Calu3 (cell line): ENCODE measurements around the gene MBNL1. TPM values are rescaled to one million over a fixed set of nuclear protein-coding genes. Genes with fewer than 3 reads are reported as not detected.

Experiments used
- BruUV-seq: library from RNA; stranded (reverse); fragments of 400-500 nt; replicated peaks from 2 replicates; lab custom pipeline; 2021; lab: Mats Ljungman, UMichigan
- CTCF ChIA-PET: fragments of 300-600 bp; sonication (Branson Sonifier 250); formaldehyde crosslinking; loops from one replicate; lab custom pipeline; 2022; ENCODE audit warnings: antibody characterized with exemption; lab: Charles Lee
- DNase-seq: peaks from one replicate; pipeline ENCODE4 v3.0.0; 2022
- H3K27ac Mint-ChIP-seq: one replicate; pipeline ENCODE4 v1.8.0; 2022; ENCODE audit warnings: mixed read lengths; ENCODE audit not compliant: unreplicated experiment
- H3K27me3 Mint-ChIP-seq: one replicate; pipeline ENCODE4 v1.8.0; 2022; ENCODE audit warnings: mixed read lengths; ENCODE audit not compliant: unreplicated experiment
- H3K36me3 Mint-ChIP-seq: one replicate; pipeline ENCODE4 v1.8.0; 2022; ENCODE audit warnings: mild to moderate bottlenecking, moderate library complexity, mixed read lengths; ENCODE audit not compliant: insufficient read depth, unreplicated experiment
- H3K4me1 Mint-ChIP-seq: one replicate; pipeline ENCODE4 v1.8.0; 2022; ENCODE audit warnings: mild to moderate bottlenecking, low read depth, mixed read lengths; ENCODE audit not compliant: unreplicated experiment
- H3K4me3 Mint-ChIP-seq: one replicate; pipeline ENCODE4 v1.8.0; 2022; ENCODE audit warnings: mild to moderate bottlenecking, low read depth, moderate library complexity, mixed read lengths; ENCODE audit not compliant: unreplicated experiment
- H3K9me3 Mint-ChIP-seq: one replicate; pipeline ENCODE4 v1.8.0; 2022; ENCODE audit warnings: low read depth, mixed read lengths; ENCODE audit not compliant: unreplicated experiment
- intact Hi-C: fragments of 100-400 bp; cut with micrococcal nuclease; formaldehyde crosslinking; loops from one replicate; pipeline ENCODE4 v1.10.0; 2022; ENCODE audit not compliant: unreplicated experiment
- total RNA-seq: library from RNA; stranded (reverse); gene quantifications from 2 replicates; pipeline ENCODE4 v1.2.3, GENCODE V29; 2022
- TF ChIP-seq, protein P1 (sequence below): fragments of 200-600 bp; IDR thresholded peaks from one replicate; pipeline ENCODE4 v1.8.0; 2022; ENCODE audit warnings: antibody characterized with exemption; ENCODE audit not compliant: unreplicated experiment

Gene MBNL1
- total RNA-seq, 1 experiment from 2014 or later, result 183 TPM

DNA sequence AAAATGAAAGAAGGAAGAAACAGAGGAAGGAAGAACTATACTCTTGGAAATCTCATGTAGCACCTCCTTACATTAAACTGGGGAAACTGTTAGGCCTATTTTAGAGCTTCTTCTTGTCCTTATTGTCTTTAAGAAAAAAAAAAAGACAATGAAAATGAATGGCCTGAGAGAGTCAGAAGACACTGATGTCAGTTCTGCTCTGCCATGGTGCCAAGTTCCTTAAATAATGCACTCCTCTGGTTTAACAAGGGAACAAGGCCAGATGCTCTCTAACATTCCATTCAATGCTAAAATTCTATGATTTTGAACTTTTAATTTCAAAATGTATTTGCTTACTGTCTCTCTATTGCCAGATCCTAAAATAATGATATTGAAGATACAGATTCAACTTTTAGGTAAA lies 4.4 kb upstream of the MBNL1 start:
- no peaks in the 10 kb centered on the region for H3K9me3 Mint-ChIP-seq
- intact Hi-C loops, result no loop called here
- no TSS peak for BruUV-seq
- H3K27me3 Mint-ChIP-seq, result no peaks in the 10 kb centered on the region
- no peak for DNase-seq
- H3K4me3 Mint-ChIP-seq, result no peak overlapping the region
- CTCF ChIA-PET, result no interaction called here
- H3K27ac Mint-ChIP-seq, result no peak overlapping the region
- H3K4me1 Mint-ChIP-seq, result peaks cover 30% of the 10 kb centered on the region
- TF ChIP-seq, protein P1, sequence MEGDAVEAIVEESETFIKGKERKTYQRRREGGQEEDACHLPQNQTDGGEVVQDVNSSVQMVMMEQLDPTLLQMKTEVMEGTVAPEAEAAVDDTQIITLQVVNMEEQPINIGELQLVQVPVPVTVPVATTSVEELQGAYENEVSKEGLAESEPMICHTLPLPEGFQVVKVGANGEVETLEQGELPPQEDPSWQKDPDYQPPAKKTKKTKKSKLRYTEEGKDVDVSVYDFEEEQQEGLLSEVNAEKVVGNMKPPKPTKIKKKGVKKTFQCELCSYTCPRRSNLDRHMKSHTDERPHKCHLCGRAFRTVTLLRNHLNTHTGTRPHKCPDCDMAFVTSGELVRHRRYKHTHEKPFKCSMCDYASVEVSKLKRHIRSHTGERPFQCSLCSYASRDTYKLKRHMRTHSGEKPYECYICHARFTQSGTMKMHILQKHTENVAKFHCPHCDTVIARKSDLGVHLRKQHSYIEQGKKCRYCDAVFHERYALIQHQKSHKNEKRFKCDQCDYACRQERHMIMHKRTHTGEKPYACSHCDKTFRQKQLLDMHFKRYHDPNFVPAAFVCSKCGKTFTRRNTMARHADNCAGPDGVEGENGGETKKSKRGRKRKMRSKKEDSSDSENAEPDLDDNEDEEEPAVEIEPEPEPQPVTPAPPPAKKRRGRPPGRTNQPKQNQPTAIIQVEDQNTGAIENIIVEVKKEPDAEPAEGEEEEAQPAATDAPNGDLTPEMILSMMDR, result no peak
- H3K36me3 Mint-ChIP-seq, result peaks cover 30% of the 10 kb centered on the region

DNA sequence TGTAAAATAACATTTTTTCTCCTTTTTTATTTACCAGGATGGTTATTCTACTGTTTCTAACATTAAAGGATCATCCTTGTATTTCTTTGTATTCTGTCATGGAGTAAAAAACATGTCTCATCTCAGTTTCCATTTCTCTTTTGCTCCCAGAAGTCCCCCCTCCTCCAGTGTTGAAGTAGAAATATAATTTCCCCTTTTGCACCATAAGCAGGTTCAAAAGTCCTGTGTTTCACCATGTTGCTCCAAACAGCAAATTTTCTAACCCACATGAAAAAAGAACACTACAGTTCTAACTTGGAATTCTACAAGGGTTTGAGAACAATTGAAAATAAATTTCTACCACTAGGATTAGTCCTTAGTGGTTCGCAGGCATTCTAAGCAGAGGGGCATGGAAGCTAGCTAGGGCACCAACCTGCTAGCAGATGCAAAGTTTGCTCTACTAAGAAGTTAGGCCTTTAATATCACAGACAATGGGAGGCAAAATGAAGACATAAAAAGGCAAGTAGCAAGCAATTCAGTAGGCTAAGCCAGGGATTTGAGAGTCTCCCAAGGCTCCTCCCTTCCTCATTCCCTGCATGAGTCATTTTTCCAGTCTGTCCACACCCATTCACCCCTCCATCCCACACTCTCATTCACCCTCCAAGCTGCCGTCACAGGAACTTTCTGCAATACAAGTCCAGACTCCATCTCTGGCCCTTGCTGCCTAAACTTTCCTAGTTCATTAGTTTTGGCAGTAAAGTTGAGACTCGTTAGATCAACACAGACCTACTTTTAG lies 2.3 kb upstream of the MBNL1 start:
- H3K4me1 Mint-ChIP-seq, result peaks cover 27% of the 10 kb centered on the region
- no peaks in the 10 kb centered on the region for H3K27me3 Mint-ChIP-seq
- DNase-seq, result peak; percentile 78

DNA sequence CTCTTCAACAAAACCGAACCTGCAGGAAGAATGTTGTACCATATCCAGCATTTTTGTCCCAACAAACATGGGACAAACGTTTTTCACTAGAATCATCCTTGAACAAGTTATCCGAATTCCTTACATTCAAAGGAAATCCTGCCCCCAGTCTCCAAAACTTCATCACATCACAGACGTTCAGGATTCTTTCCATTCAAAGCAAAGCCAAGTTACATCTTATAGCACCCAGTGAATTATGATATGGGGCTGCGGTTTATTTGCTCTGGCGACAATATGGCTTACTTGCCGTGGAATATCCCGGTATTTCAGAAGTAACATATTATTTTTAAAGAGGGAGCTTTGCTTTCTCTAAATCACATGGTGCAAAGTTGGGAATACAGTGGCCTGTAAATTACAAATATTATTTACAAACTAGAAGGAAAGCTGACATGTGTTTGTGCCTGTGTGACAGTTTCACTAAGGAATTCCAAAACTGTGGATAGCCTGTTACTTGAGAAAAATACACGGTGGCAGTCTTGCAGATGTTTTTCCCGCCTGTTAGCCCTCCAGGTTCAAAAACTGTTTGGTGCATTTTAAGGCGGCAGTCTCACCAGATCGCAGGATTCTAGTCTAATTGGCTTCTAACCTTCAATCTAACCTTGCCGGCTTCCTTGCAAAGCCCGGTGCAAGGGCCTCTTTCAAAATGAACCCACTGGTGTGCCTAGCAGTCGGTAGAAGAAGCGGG lies 736 bp upstream of the MBNL1 start:
- TF ChIP-seq, protein P1, result no peak
- peaks cover 66% of the 10 kb centered on the region for H3K36me3 Mint-ChIP-seq
- H3K27me3 Mint-ChIP-seq, result no peaks in the 10 kb centered on the region
- peaks cover 42% of the 10 kb centered on the region for H3K4me1 Mint-ChIP-seq
- no peaks in the 10 kb centered on the region for H3K9me3 Mint-ChIP-seq
- DNase-seq, result no peak
- CTCF ChIA-PET, result interaction anchor here (0.6 to 2.0 kb wide), 8 partner anchors 9 to 245 kb away, joined by 3 to 11 read pairs (median 4); no protein-coding TSS in a partner anchor
- peak overlapping the region; percentile 88 for H3K4me3 Mint-ChIP-seq
- H3K27ac Mint-ChIP-seq, result peak overlapping the region; percentile 94
- intact Hi-C loops, result loop anchor here (2.0 to 5.0 kb wide), 5 partner anchors 31 to 241 kb away; no protein-coding TSS in a partner anchor
- TSS peak; percentile 81 for BruUV-seq

More for the DNA sequence above, 2.3 kb upstream of the MBNL1 start:
- no peaks in the 10 kb centered on the region for H3K9me3 Mint-ChIP-seq
- H3K27ac Mint-ChIP-seq, result peak overlapping the region; percentile 94
- CTCF ChIA-PET, result interaction anchor here (0.5 to 0.8 kb wide), 3 partner anchors 65 to 1500 kb away, joined by 3 to 6 read pairs (median 4); no protein-coding TSS in a partner anchor
- peaks cover 51% of the 10 kb centered on the region for H3K36me3 Mint-ChIP-seq
- TF ChIP-seq, protein P1, result no peak
- intact Hi-C loops, result loop anchor here (5.0 kb wide), 2 partner anchors 64 to 239 kb away; no protein-coding TSS in a partner anchor
- peak overlapping the region; percentile 88 for H3K4me3 Mint-ChIP-seq
- no TSS peak for BruUV-seq

DNA sequence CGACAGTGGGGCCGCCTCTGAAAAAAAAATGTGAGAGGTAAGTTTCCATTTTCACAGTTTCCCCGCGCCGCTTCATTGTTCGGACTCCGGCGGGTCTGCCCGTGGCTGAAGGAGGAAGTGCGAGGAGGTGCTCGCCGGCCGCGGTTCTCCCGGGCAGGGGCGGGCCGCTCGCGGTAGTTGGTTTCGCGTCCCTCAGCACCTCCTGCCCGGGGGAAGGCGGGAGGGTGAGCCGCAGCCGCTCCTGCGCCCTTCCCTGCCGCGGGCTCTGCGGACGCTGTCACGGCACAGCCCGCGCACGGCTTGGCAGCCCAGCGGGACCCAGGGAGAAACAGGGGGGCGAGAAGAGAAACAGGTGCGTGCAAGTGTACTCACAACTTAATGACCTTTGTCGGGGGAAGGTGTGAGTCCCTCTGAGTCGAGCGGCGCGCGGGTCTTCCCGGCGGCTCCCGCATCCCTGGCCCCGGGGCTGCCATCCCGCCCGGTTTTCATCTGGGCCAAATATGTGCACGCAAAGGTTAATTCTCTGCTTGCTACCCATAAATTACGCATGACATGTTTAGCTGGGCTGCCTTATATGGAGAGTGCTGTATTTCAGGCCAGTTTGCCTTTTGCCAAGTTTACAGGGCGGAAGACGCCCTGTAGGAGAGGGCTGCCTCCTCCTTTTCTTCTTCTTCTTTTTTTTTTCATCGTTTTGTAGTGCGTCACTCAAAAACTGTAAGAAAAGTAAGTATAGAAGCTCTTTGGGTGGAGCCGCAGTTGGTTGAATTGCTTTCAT lies 514 bp downstream of the MBNL1 start:
- peaks cover 68% of the 10 kb centered on the region for H3K36me3 Mint-ChIP-seq
- H3K27ac Mint-ChIP-seq, result peak overlapping the region; percentile 94
- H3K4me1 Mint-ChIP-seq, result peaks cover 46% of the 10 kb centered on the region
- H3K27me3 Mint-ChIP-seq, result no peaks in the 10 kb centered on the region
- BruUV-seq, result TSS peak; percentile 51
- H3K4me3 Mint-ChIP-seq, result peak overlapping the region; percentile 88
- CTCF ChIA-PET, result interaction anchor here (0.5 to 2.0 kb wide), 13 partner anchors 10 to 638 kb away, joined by 3 to 11 read pairs (median 3); no protein-coding TSS in a partner anchor
- no peak for DNase-seq
- no peaks in the 10 kb centered on the region for H3K9me3 Mint-ChIP-seq
- TF ChIP-seq, protein P1, result no peak
- intact Hi-C loops, result loop anchor here (2.0 to 5.0 kb wide), 5 partner anchors 30 to 242 kb away; no protein-coding TSS in a partner anchor
